ENCODE measurements around the gene PCYT1B.
"Not testable (repeated sequence)": the region's sequence is repeated elsewhere in the genome, so short reads cannot be mapped to it uniquely, and the experiment has no call there.

The PCYT1B gene

DNA sequence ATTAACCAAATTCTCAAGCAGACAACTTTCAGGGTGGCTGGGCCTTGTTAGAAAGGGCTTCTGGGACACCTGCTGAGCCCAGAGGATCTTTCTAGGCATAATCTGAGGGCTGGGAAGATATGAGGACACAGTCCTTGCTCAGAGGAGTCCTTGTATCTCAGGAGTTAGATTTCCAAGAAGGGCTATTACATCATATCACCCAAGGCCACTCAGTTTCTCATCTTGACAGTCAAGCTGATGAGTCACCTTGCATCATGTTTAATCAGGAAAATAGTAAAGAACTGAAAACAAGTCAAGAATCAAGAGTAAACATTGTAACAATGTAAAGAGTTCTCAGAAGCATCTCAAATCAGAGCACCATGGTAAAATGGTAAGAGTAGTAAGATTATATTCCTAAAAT, 4.0 kb downstream of the PCYT1B start:
- DNase-seq = no peak

DNA sequence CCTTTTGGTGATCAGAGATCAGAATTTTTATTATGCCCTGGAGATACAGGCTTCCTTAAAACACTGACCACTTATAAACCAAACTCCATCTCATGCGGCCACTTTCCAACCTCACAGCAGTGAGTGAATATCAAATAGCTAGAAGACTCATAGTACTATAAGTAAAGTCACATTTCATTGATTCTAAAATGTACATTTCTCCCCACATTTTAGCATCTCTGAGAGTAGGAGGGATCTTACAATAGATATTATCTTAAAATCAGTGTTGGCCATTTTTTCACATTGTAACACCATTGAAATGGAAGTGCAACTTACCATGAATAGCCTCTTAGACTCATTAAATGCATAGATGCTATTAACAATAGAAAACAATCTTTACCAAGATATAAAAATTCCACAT, 17.4 kb downstream of the PCYT1B start:
- DNase-seq = no peak

DNA sequence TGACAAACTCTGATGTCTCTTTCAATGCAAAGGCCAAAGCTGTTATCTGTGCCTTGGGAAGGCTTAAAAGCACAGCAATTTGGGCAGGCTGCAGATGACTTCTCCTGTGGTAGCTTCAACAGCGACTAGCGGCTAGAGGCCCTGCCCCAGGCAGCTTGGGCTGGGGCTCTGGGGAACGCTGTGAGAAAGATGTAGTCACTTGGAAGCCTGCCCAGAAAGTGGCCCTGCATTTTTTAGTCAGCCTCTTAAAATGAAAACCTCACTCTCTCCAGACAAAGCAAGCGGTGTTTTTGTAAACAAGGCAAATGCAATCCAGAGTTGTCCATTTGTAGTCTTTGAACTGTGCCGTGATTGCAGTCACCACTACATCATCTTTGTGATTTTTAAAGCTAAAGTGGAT, 27.5 kb downstream of the PCYT1B start:
- DNase-seq = no peak

DNA sequence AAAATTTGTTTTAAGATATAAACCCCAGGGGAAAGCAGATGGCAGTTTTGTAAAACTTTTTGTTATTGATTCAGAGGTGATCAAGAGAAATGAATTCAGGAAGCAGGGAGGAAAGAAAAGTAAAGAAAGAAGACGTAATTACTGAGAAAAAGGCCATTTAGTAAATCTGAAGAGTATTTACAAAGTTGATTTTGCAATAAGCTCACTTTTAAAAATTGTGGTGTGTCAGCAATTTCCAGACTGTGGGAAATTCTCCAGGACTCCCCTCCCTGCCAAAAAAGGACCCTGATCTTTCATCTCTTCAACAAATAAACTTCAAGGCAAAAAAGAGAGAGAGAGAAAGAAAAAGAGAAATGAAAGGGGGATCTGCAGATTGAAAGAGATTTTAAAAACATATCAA, 36.6 kb downstream of the PCYT1B start:
- no peak for DNase-seq

DNA sequence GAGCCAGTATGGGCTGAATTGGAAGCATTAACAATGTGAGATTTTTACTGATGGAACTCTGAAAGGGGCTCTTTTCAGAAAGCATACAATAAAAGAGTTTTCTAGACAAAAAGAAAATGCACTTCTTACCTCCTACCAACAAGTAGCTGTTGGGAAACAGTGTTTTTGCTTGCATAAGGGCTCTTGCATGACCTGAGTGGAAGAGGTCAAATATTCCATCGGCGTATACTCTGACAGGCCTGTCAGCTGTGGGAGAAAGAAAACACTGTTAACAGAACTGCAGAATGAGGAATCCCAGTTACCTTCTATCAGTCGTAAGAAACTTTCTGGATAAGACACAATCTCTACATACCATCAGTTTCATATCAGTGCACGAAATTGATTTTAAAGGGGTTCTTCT, 39.5 kb downstream of the PCYT1B start:
- DNase-seq = no peak

DNA sequence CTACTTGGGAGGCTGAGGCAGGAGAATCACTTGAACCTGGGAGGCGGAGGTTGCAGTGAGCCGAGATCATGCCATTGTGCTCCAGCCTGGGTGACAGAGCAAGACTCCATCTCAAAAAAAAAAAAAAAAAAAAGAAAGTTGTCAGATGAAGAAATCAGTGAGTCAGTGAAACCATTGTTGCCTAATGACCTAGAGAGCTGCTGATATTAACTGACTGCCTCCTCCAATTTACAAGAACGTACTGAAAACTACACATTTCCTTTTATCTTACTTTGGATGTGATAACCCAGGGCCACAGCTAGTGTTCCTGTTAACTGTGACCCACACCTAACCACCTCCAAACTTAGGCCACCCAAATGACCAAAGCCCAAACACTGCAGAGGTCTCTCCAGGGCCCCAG, 41.2 kb downstream of the PCYT1B start:
- not testable (repeated sequence) for DNase-seq

DNA sequence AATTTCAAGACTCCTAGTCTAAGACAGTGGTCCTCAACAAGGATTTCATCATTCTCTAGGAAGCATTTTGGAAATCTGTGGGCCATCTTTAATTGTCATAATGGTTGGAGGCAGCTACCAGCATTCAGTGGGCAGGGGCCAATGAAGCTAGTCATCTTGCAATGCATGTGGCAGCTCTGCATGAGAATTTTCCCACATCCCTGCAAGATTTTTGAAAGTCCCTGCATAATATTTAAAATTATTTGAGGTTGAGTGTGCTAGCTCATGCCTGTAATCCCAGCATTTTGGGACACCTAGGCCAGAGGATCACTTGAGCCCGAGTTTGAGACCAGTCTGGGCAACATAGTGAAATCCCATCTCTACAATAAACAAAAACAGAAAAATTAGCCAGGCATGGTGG, 44.0 kb downstream of the PCYT1B start:
- DNase-seq = no peak

DNA sequence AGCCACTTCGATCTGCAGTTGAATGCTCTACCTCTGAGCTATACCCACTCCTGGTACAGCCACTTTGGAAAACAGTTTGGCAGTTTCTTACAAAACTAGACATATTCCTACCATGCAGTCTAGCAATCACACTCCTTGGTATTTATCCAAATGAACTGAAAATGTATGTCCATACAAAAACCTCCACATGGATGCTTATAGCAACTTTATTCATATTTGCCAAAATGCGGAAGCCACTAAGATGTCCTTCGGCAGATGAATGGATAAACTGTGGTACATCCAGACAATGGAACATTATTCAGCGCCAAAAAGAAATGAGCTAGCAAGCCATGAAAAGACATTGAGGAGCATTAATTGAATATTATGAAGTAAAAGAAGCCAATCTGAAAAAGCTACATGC, 45.3 kb downstream of the PCYT1B start:
- DNase-seq = no peak

DNA sequence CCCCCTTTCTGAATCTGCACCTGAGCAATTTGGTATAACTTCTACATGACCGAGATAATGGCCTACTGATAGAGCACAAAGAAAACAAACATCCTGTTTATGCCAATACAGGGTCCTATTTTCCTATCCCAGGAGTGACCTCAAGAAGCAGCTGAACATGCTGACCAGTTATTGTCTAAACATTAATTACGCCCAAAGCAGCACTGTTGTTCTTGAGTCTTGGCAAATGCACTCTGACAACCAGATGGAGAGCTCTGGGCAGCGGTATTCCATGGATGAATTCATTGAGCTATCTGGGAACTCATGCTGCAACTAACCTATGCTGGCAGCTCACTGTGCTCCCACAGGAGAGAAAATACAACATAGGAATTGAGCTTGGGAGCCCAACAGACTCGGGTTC, 52.6 kb downstream of the PCYT1B start:
- peak; percentile 41 for DNase-seq

DNA sequence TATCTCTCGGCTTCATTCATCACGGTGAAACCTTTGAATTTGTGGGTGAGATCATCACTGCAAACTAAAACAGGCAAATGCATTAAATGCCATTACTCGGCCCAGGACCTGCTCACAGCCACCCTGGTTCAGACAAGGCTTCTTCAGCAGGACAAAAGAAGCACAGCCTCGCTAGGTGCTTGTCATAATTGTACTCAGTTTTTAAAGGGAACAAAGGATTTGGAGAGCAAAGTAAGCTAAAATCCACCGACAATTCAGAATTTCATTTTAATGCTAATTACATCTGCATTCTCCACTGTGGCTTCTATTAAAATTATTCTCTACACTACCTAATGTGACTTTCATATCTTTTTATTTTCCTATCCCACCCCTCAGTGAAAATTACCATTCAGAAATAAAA, 57.0 kb downstream of the PCYT1B start:
- DNase-seq = no peak

DNA sequence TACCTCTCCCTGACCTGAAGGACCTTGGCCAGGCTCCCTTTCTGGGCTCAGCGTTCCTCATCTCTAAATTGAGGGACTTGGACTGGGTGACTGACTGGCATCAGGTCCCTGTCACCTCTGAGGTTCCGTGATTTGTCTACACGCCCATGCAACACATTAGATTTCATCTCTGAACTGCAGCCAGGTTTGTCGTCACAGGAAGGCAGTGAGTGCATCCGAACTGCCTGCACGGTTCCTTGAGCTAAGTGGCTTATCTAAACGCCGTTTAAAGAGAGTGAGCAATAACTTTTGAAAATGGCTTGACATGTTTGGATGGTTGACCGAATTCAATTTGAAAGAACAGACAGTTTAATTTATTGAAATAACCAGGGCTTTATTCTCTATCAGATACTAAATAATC, 70.1 kb downstream of the PCYT1B start:
- DNase-seq = no peak

DNA sequence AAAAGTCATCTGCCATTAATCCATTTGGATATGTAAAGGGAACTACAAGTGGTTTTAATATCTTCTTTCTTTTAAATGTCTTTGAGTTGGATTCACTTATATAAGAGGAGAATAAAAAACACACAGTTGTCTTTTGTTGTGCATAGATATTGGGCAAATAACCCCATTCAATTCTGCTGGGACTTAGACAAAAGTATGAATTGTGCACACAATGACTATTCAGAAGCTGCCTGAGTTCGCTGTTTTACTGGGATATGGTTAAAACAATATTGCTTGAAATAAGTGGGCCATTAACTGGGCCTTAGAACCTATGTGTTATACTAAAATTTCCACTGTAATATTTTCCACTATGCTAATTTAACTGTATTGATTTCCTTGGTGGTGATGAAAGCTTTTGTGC, 71.7 kb downstream of the PCYT1B start:
- no peak for DNase-seq

DNA sequence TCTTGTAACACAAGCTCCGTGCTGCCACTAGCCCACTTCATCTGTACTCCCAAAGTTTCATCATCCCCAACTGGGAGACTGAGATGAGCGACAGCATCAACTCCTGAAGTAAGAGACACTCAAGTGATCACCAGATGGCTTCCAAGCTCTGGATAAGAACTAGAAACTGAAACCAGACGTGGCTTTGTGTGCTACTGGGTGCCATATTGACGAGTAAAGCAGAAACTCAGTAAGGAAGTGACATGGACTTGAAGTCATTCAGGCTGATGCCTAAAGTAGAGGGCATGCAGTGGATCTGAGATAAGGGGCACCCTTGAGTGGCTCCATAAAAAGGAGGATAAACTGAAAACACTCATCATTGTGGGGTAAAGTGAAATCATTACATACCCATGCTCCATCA, 72.4 kb downstream of the PCYT1B start:
- no peak for DNase-seq

DNA sequence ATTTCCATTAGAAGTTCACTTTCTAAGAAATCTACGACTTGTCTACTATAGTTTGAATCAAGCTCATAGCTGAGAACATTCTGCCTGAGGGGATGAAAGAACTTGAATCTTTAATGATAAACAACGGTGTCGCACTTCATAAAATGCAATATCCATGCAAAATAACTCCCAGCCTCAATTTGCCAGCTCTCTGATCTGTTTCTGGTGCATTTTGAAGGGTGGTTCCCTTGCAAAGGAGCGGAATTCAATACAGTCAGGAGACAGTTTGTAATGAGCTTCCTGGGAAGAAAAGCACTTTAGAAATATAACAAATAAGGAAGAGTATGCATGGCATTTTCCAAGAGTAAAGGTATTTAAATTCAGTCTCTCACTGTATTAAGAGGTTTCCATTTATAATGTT, 80.0 kb downstream of the PCYT1B start:
- DNase-seq = no peak

DNA sequence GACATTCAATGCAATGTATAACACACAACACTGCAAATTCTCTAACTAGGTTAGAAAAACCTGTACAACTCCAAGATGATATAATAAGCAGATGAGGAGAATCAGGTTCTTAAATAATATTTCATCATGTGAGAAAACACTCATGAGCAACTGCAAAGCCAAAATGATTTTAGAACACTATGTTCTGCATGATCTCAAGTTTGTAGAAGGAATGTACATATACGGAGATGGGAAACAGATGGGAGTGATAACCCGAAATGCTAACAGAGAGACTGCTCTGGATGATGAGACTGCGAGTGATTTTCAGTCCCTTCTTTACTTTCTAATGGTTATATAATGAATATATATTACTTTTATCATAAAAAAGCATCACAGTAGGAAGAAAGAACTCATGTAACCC, 80.9 kb downstream of the PCYT1B start:
- DNase-seq = no peak

DNA sequence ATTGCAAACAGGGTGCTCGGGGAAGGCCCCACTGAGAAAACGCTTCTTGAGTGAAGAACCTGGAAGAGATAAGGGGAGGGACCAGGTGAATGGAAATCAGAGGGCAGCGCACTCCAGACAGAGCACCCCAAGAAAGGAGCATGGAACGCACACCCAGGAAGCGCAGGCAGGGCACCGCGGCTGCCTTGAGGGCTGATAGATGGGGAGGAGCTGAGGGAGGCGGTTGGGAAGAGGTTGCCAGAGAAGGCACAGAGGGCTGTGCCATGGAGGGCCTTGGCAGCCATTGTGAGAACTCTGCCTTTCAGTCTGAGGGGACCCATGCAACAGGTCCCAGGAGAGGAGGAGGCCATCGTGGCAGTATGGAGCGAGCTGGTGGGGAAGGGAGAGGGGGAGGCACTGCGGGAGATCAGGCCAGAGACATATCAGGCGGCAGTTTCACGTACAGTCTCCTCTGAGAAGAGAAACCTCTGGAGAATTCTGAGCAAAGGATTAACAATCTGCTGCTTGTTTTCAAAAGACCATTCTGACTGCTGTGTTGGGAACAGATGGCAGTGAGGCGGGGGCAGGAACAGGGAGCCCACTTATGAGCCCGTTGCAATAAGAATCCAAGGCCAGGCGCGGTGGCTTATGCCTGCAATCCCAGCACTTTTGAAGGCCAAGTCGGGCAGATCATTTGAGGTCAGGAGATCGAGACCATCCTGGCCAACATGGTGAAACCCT, 83.7 kb downstream of the PCYT1B start:
- peak; percentile 95 for DNase-seq

DNA sequence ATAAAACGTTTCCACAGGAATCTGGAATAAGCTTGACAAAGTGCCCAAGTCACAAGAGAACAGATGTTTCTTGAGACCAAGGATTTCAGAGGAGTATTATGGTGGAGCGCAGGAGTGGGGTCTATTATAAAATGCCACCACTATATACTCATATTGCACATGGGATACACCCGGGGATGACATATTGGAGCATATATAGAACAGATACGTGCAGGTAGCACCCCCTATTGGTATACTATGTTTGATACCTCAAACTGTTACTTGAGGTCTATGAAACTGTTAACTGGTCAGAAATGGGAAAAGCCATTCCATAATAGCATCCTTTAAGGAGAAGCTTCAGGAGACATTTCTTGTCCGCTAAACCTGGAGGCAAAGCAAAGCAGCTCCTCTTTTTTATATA, 86.0 kb downstream of the PCYT1B start:
- no peak for DNase-seq

DNA sequence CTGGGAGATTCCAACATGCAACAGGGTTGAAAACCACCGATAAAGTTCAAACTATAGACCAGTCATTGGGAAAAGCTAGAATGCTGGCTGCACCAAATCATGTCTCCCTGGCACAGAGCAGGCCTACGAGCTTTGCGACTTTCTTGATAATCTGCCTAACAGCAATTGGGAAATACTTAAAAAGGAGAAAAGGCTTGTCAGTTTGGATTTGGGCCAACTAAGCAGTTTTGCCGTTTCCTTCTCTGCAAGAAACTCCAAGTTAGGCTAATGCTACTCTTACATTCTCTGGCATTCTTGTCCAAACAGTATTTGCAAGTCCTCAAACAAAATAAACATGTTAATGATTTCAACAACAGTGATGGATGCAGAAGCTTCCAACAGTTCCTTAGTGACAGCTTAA, 94.1 kb downstream of the PCYT1B start:
- DNase-seq = no peak

DNA sequence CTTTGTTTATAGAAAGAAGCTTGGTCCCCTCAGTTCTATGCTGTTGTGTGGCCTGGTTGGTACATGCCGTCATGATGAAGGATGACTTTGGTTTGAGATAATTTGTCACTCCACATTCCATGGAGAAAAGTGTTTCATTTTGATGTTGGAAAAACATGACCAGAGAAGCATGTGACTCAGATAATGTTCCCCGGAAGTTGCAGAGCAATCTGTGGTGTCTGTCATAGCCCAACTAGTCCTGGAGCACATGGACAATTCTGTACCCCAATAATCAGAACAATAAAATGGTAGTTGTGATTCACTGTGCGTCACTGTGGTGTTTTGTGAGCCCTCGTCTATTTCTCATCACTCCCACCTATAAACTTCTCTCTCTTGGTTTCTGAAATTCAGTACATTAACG, 97.0 kb downstream of the PCYT1B start:
- DNase-seq = no peak

DNA sequence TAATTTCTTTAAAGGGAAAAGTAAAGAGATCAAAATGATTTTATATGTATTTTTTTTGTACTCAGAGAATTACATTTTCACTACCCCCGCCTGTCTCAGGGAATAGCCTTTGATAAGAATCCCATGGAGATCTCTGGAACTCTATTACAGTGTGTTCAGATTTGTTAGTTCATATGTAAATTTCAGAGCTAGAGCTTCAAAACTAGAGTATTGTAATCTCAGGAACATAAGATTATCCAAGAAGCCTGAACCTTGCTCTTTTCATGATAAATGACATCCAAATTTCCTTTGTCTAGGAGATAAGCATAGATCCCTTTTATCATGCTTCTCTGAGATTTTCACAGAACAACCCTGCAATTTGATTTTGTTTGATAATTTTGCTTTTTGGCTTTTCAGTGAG, 99.2 kb downstream of the PCYT1B start:
- no peak for DNase-seq

DNA sequence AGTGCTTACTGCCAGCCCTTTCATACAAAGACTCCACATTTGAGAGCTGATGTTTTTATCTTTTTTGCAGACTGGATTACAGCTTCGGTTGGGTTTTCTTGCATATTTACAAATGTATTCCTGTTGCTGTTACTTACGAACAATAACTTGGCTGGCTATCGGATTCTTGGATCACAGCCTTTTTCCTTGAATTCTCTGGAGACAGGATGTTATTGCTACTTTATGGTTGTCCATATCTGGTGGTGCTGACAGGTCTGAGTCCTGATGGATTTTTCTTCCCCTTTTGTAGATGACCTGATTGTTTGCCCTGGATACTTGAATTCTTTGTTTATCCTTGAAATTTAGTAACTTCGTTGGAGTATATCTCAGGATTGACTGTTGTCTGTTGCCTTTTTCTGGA, 104.4 kb downstream of the PCYT1B start:
- DNase-seq = no peak

DNA sequence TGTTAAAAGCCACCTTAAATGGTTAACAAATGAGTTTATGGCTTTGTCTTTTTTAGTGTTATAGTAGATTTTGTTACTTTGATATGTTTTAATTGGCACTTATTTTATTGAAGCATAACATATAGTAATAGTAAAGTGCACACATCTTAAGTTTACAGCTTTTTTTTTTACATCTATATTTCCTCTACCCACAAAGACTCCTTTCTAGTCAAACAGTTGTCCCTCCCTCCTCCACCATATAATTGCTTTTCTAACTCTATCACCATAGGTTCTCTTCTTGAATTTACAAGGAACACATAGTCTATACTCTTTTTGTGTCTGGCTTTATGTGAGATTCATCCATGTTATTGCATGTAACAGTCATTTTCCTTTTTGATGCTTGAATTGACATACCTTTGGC, 110.6 kb downstream of the PCYT1B start:
- DNase-seq = no peak

DNA sequence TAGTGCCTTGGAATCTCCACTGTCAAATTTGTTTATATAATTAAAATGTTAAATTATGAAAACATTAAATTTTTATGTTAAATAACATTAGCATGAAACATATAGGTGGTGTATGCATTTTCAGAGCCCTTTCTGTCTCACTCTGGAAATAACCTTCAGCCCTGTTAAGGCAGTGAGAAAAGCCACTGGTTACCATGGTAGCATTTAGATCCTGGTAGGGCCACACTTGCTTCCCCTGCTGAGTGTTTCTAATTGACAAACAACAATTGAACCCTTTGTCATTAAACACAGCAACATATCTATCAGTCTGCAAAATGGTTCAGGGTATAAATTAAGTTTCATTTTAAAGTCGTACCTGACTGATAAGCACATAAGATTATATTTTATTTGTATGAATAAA, 118.5 kb downstream of the PCYT1B start:
- DNase-seq = no peak

DNA sequence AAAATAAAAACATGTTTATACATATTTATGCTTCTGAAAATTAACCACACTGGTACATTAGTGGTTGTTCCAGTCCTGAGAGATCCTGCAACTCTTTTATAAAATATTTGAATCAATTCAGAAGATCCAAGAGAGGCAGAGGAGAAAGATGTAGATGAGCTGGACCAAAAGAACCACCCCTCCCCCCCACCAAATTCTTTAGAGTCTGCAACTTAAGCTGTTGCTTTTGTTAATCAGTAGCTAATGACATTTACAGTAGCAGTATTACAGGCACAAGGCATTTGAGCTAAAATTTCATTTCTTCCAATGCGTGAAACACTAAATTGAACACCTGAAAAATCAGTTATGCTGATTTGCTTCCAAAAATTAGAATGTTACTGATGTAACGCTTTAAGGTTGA, 120.5 kb downstream of the PCYT1B start:
- no peak for DNase-seq

DNA sequence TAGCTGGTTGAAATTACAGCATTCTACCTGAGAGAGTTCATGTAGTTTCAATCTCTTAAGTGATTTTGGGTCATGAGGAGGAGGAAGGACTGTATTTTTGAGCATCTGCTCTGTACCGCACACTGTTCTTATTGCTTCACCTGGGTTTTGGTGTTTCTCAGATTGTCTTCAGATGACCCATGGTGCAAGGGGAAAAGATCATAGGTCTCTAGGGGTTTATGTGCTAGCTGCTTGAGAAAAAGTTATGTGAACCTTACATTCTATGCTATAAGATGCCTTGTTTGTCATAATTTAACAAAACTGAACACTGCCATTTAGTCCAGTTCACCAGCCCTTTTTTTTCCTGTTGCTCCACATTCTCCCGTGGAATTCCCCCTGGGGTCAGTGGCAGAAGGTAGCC, 121.7 kb downstream of the PCYT1B start:
- no peak for DNase-seq

DNA sequence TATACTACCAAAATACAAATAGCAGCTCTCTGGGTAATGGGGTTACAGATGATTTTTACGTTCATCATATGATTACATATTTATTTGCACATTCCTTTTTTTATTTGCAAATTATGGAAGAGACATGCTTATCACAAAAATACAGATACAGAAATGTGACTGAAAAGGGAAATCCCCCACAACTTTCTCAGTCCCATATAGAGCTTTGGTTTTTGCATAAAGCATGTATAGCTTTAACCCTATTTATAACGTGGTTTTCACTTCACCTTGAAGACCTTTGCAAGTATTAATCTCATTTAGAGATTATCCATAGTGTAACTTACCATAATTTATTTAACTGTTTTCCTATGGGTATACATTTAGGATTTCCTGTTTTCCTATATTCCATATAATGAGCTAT, 126.7 kb downstream of the PCYT1B start:
- DNase-seq = no peak
